MM.1S (cell line): ENCODE measurements around the gene NEMP1.

Source experiments
- DNase-seq: peaks from one replicate; pipeline ENCODE4 v3.0.0-alpha.2; 2015
- H2AFZ ChIP-seq: fragments of 300-600 bp; sonication (generic); 2 replicates; pipeline ENCODE4 v1.6.0; 2016; ENCODE audit warnings: antibody characterized with exemption, low read length
- H3F3A ChIP-seq: fragments of 300-600 bp; sonication (generic); 2 replicates; pipeline ENCODE4 v1.6.1; 2016; ENCODE audit warnings: mild to moderate bottlenecking, antibody characterized with exemption, low read length, moderate library complexity, mixed read lengths; ENCODE audit not compliant: insufficient read depth
- H3K27ac ChIP-seq: fragments of 300-600 bp; sonication (generic); 2 replicates; pipeline ENCODE4 v1.5.1; 2016; ENCODE audit warnings: mild to moderate bottlenecking, low read length
- H3K27me3 ChIP-seq: fragments of 300-600 bp; sonication (generic); replicated peaks from 2 replicates; pipeline ENCODE4 v1.6.0; 2016; ENCODE audit warnings: low read length; ENCODE audit not compliant: insufficient read depth
- H3K36me3 ChIP-seq: fragments of 300-600 bp; sonication (generic); replicated peaks from 2 replicates; pipeline ENCODE4 v1.6.1; 2016; ENCODE audit warnings: mild to moderate bottlenecking, low read length, mixed read lengths; ENCODE audit not compliant: insufficient read depth
- H3K4me1 ChIP-seq: fragments of 300-600 bp; sonication (generic); 2 replicates; pipeline ENCODE4 v1.6.1; 2016; ENCODE audit warnings: low read length, mixed read lengths
- H3K4me2 ChIP-seq: fragments of 300-600 bp; sonication (generic); 2 replicates; pipeline ENCODE4 v1.6.0; 2016; ENCODE audit warnings: low read depth, low read length
- H3K4me3 ChIP-seq: fragments of 300-600 bp; sonication (generic); 2 replicates; pipeline ENCODE4 v1.5.1; 2016; ENCODE audit warnings: low read length, mixed read lengths
- H3K79me2 ChIP-seq: fragments of 300-600 bp; sonication (generic); 2 replicates; pipeline ENCODE4 v1.6.1; 2016; ENCODE audit warnings: mixed run types, low read length, mixed read lengths
- H3K9ac ChIP-seq: fragments of 300-600 bp; sonication (generic); 2 replicates; pipeline ENCODE4 v1.6.1; 2016; ENCODE audit warnings: low read length, mixed read lengths
- H3K9me2 ChIP-seq: fragments of 300-600 bp; sonication (generic); replicated peaks from 2 replicates; pipeline ENCODE4 v1.6.1; 2016; ENCODE audit warnings: mild to moderate bottlenecking, low read length, mixed read lengths; ENCODE audit not compliant: insufficient read depth
- H3K9me3 ChIP-seq: fragments of 300-600 bp; sonication (generic); replicated peaks from 2 replicates; pipeline ENCODE4 v1.6.1; 2016; ENCODE audit warnings: mild to moderate bottlenecking, low read length, mixed read lengths; ENCODE audit not compliant: insufficient read depth
- H4K20me1 ChIP-seq: fragments of 300-600 bp; sonication (generic); 2 replicates; pipeline ENCODE4 v1.6.1; 2016; ENCODE audit warnings: mild to moderate bottlenecking, low read length, moderate library complexity, mixed read lengths; ENCODE audit not compliant: insufficient read depth
- EZH2 ChIP-seq: fragments of 300-600 bp; sonication (generic); optimal IDR thresholded peaks from 2 replicates; pipeline ENCODE3; 2017; ENCODE audit warnings: low read depth, mild to moderate bottlenecking, antibody characterized with exemption, low read length, mixed read lengths
- EZH2phosphoT487 ChIP-seq: fragments of 300-600 bp; sonication (generic); IDR thresholded peaks from 2 replicates; pipeline ENCODE4 v1.6.1; 2018; ENCODE audit warnings: antibody characterized with exemption, low read length
- TF ChIP-seq, protein P1 (sequence below): fragments of 300-600 bp; sonication (generic); IDR thresholded peaks from 2 replicates; pipeline ENCODE4 v1.5.1; 2016; ENCODE audit warnings: antibody characterized with exemption, low read length, mixed read lengths

Gene NEMP1

GRCh38 chr12:57103856-57104255, 25.3 kb upstream of the NEMP1 start:
- DNase-seq = no peak
- TF ChIP-seq EZH2 (no peak), EZH2phosphoT487 (no peak)
- TF ChIP-seq, protein P1, sequence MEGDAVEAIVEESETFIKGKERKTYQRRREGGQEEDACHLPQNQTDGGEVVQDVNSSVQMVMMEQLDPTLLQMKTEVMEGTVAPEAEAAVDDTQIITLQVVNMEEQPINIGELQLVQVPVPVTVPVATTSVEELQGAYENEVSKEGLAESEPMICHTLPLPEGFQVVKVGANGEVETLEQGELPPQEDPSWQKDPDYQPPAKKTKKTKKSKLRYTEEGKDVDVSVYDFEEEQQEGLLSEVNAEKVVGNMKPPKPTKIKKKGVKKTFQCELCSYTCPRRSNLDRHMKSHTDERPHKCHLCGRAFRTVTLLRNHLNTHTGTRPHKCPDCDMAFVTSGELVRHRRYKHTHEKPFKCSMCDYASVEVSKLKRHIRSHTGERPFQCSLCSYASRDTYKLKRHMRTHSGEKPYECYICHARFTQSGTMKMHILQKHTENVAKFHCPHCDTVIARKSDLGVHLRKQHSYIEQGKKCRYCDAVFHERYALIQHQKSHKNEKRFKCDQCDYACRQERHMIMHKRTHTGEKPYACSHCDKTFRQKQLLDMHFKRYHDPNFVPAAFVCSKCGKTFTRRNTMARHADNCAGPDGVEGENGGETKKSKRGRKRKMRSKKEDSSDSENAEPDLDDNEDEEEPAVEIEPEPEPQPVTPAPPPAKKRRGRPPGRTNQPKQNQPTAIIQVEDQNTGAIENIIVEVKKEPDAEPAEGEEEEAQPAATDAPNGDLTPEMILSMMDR = no peak
- Histone ChIP-seq H3K79me2 (no peaks in the 10 kb centered on the region), H2AFZ (no peak overlapping the region), H3K4me3 (no peak overlapping the region), H3K4me2 (no peak overlapping the region), H3K27ac (no peak overlapping the region), H3F3A (no peaks in the 10 kb centered on the region), H3K4me1 (no peaks in the 10 kb centered on the region), H3K9me3 (no peaks in the 10 kb centered on the region), H3K36me3 (no peaks in the 10 kb centered on the region), H3K9me2 (no peaks in the 10 kb centered on the region), H3K27me3 (no peaks in the 10 kb centered on the region), H3K9ac (no peak overlapping the region), H4K20me1 (no peaks in the 10 kb centered on the region)

- Histone ChIP-seq H3K4me1 (no peaks in the 10 kb centered on the region), H3K36me3 (no peaks in the 10 kb centered on the region), H3K9ac (no peak overlapping the region), H4K20me1 (no peaks in the 10 kb centered on the region), H2AFZ (no peak overlapping the region), H3K27ac (no peak overlapping the region), H3F3A (no peaks in the 10 kb centered on the region), H3K4me3 (no peak overlapping the region), H3K79me2 (no peaks in the 10 kb centered on the region), H3K27me3 (no peaks in the 10 kb centered on the region), H3K9me3 (no peaks in the 10 kb centered on the region), H3K4me2 (no peak overlapping the region), H3K9me2 (no peaks in the 10 kb centered on the region)
- no peak for DNase-seq
- no peak for TF ChIP-seq EZH2phosphoT487
- TF ChIP-seq, protein P1 = no peak
- no peak for TF ChIP-seq EZH2
Measured at GRCh38 chr12:57101892-57102695, 23.5 kb upstream of the NEMP1 start.

- H3K4me2 ChIP-seq = no peak overlapping the region
- no peak for TF ChIP-seq EZH2
- TF ChIP-seq, protein P1 = no peak
- TF ChIP-seq EZH2phosphoT487 = no peak
- no peak overlapping the region for H3K4me3 ChIP-seq
- H3K36me3 ChIP-seq = no peaks in the 10 kb centered on the region
- H3K9me2 ChIP-seq = no peaks in the 10 kb centered on the region
- H3K9ac ChIP-seq = no peak overlapping the region
- H3F3A ChIP-seq = no peaks in the 10 kb centered on the region
- no peaks in the 10 kb centered on the region for H3K4me1 ChIP-seq
- H3K79me2 ChIP-seq = no peaks in the 10 kb centered on the region
- no peak for DNase-seq
- H3K27ac ChIP-seq = no peak overlapping the region
- H4K20me1 ChIP-seq = no peaks in the 10 kb centered on the region
- H2AFZ ChIP-seq = no peak overlapping the region
- H3K9me3 ChIP-seq = no peaks in the 10 kb centered on the region
- no peaks in the 10 kb centered on the region for H3K27me3 ChIP-seq
Measured at GRCh38 chr12:57099766-57100165, 21.2 kb upstream of the NEMP1 start.
